IMR-90 (cell line): ENCODE results near the gene CFAP97D1. TPM values are rescaled to one million over a fixed set of nuclear protein-coding genes. Genes with fewer than 3 reads are reported as not detected.
A peak's percentile ranks its signal among the peaks of the same experiment; 100 is the strongest.

Experiments
- ATAC-seq: fragments of 200-7000 bp; cut with Tn5 transposase; 2 replicates; pipeline ENCODE4 v1.9.1; 2020; ENCODE audit warnings: low read depth, mild to moderate bottlenecking, moderate library complexity
- BruUV-seq: library from RNA; stranded (reverse); fragments of 400-500 nt; replicated peaks from 2 replicates; lab custom pipeline; 2021; lab: Mats Ljungman, UMichigan
- CTCF ChIA-PET: fragments of 300-600 bp; formaldehyde crosslinking; extraction: SDS; loops from one replicate; lab custom pipeline; 2021; ENCODE audit warnings: antibody characterized with exemption; lab: Yijun Ruan, JAX
- POLR2A ChIA-PET: fragments of 300-600 bp; sonication (Branson Sonifier 250); formaldehyde crosslinking; loops from one replicate; lab custom pipeline; 2022; ENCODE audit warnings: antibody characterized with exemption; ENCODE audit not compliant: unreplicated experiment; lab: Charles Lee
- DNase-seq: peaks from one replicate; pipeline ENCODE4 v3.0.0; 2013
- H2AFZ ChIP-seq: replicated peaks from 2 replicates; pipeline ENCODE3; 2013; ENCODE audit warnings: low read length, mild to moderate bottlenecking; ENCODE audit not compliant: poor library complexity
- H2AK5ac ChIP-seq: 2 replicates; pipeline ENCODE4 v1.6.1; 2013; ENCODE audit warnings: low read depth, low read length, inconsistent platforms
- H2AK9ac ChIP-seq: replicated peaks from 2 replicates; pipeline ENCODE3; 2013; ENCODE audit warnings: mild to moderate bottlenecking, low read depth, low read length, moderate library complexity; ENCODE audit not compliant: poor library complexity
- H2BK120ac ChIP-seq: 2 replicates; pipeline ENCODE4 v1.6.1; 2013; ENCODE audit warnings: low read depth, low read length, inconsistent platforms
- H2BK15ac ChIP-seq: 3 replicates; pipeline ENCODE4 v1.6.1; 2013; ENCODE audit warnings: low read depth, low read length, inconsistent platforms
- H2BK20ac ChIP-seq: 2 replicates; pipeline ENCODE4 v1.6.1; 2013; ENCODE audit warnings: low read depth, mild to moderate bottlenecking, inconsistent platforms, low read length, moderate library complexity
- H2BK5ac ChIP-seq: 2 replicates; pipeline ENCODE4 v1.6.1; 2013; ENCODE audit warnings: mild to moderate bottlenecking, low read depth, low read length, inconsistent platforms; ENCODE audit not compliant: poor library complexity, severe bottlenecking
- H3K14ac ChIP-seq: replicated peaks from 2 replicates; pipeline ENCODE4 v1.6.1; 2013; ENCODE audit warnings: low read depth, low read length, inconsistent platforms
- H3K18ac ChIP-seq: 2 replicates; pipeline ENCODE4 v1.6.1; 2013; ENCODE audit warnings: low read depth, low read length, control low read depth
- H3K23ac ChIP-seq: 2 replicates; pipeline ENCODE4 v1.6.1; 2013; ENCODE audit warnings: low read depth, low read length, inconsistent platforms
- H3K27ac ChIP-seq: 2 replicates; pipeline ENCODE4 v1.5.1; 2013; ENCODE audit warnings: mild to moderate bottlenecking, control low read depth, low read length; ENCODE audit not compliant: insufficient read depth
- H3K27me3 ChIP-seq: 2 replicates; pipeline ENCODE4 v1.6.1; 2013; ENCODE audit warnings: low read length; ENCODE audit not compliant: control insufficient read depth, insufficient read depth
- H3K36me3 ChIP-seq: 2 replicates; pipeline ENCODE4 v1.6.1; 2013; ENCODE audit warnings: low read length, mixed read lengths; ENCODE audit not compliant: control insufficient read depth, insufficient read depth
- H3K4ac ChIP-seq: 2 replicates; pipeline ENCODE4 v1.6.1; 2013; ENCODE audit warnings: low read depth, low read length, inconsistent platforms
- H3K4me1 ChIP-seq: 2 replicates; pipeline ENCODE4 v1.6.1; 2013; ENCODE audit warnings: low read length, mixed read lengths; ENCODE audit not compliant: control insufficient read depth, insufficient read depth
- H3K4me2 ChIP-seq: 2 replicates; pipeline ENCODE4 v1.6.1; 2013; ENCODE audit warnings: low read depth, mild to moderate bottlenecking, control low read depth, low read length, moderate library complexity
- H3K4me3 ChIP-seq: 2 replicates; pipeline ENCODE4 v1.5.1; 2013; ENCODE audit warnings: low read depth, mild to moderate bottlenecking, control low read depth, low read length, moderate library complexity; ENCODE audit not compliant: insufficient read depth
- H3K56ac ChIP-seq: 2 replicates; pipeline ENCODE4 v1.6.1; 2013; ENCODE audit warnings: low read length, inconsistent platforms; ENCODE audit not compliant: insufficient read depth; ENCODE audit errors: extremely low read depth
- H3K79me1 ChIP-seq, 2 experiments: 2 replicates each; pipeline ENCODE4 v1.6.1; 2013; ENCODE audit warnings: low read length in 2 of 2, inconsistent platforms in 1 of 2, low read depth in 1 of 2
- H3K9ac ChIP-seq: 2 replicates; pipeline ENCODE4 v1.6.1; 2013; ENCODE audit warnings: low read depth, low read length, control low read depth
- H3K9me1 ChIP-seq: 2 replicates; pipeline ENCODE4 v1.6.1; 2013; ENCODE audit warnings: low read length, inconsistent platforms; ENCODE audit not compliant: insufficient read depth
- H3K9me3 ChIP-seq: 2 replicates; pipeline ENCODE4 v1.6.1; 2013; ENCODE audit warnings: low read length; ENCODE audit not compliant: control insufficient read depth, insufficient read depth
- H4K20me1 ChIP-seq: 2 replicates; pipeline ENCODE4 v1.6.1; 2013; ENCODE audit warnings: low read length, inconsistent platforms; ENCODE audit not compliant: insufficient read depth
- H4K5ac ChIP-seq: 2 replicates; pipeline ENCODE4 v1.6.1; 2013; ENCODE audit warnings: mild to moderate bottlenecking, low read depth, low read length, control low read depth
- H4K8ac ChIP-seq, 2 experiments: 2 replicates each; pipeline ENCODE4 v1.6.1; 2013; ENCODE audit warnings: low read depth in 2 of 2, low read length in 2 of 2, control low read depth in 1 of 2, inconsistent platforms in 1 of 2
- H4K91ac ChIP-seq: 2 replicates; pipeline ENCODE4 v1.6.1; 2013; ENCODE audit warnings: low read depth, low read length, inconsistent platforms; ENCODE audit not compliant: insufficient read depth
- BHLHE40 ChIP-seq: fragments of 150-350 bp; IDR thresholded peaks from 2 replicates; pipeline ENCODE4 v1.6.1; 2016; ENCODE audit warnings: mild to moderate bottlenecking, low read depth, low read length
- CHD1 ChIP-seq: IDR thresholded peaks from 2 replicates; pipeline ENCODE4 v1.6.1; 2012; ENCODE audit warnings: low read depth, low read length, improper control_type of control experiment
- ELK1 ChIP-seq: fragments of 150-350 bp; IDR thresholded peaks from 2 replicates; pipeline ENCODE4 v1.6.1; 2016; ENCODE audit warnings: low read depth, mild to moderate bottlenecking, low read length, moderate library complexity, borderline replicate concordance
- FOS ChIP-seq: fragments of 150-350 bp; IDR thresholded peaks from 2 replicates; pipeline ENCODE4 v1.6.1; 2016; ENCODE audit warnings: low read depth, low read length
- MAFK ChIP-seq: IDR thresholded peaks from 2 replicates; pipeline ENCODE4 v1.6.1; 2012; ENCODE audit warnings: low read depth, low read length, improper control_type of control experiment
- MAZ ChIP-seq: IDR thresholded peaks from 2 replicates; pipeline ENCODE4 v1.6.1; 2012; ENCODE audit warnings: low read depth, mild to moderate bottlenecking, low read length, improper control_type of control experiment, moderate library complexity, borderline replicate concordance
- MXI1 ChIP-seq: IDR thresholded peaks from 2 replicates; pipeline ENCODE4 v1.6.1; 2012; ENCODE audit warnings: low read depth, mild to moderate bottlenecking, low read length, moderate library complexity, borderline replicate concordance
- NFE2L2 ChIP-seq: fragments of 150-350 bp; IDR thresholded peaks from 2 replicates; pipeline ENCODE4 v1.6.1; 2016; ENCODE audit warnings: low read depth, mild to moderate bottlenecking, low read length
- POLR2A ChIP-seq: IDR thresholded peaks from 2 replicates; pipeline ENCODE4 v1.6.1; 2012; ENCODE audit warnings: mild to moderate bottlenecking, low read depth, low read length
- RAD21 ChIP-seq: IDR thresholded peaks from 2 replicates; pipeline ENCODE4 v1.6.1; 2012; ENCODE audit warnings: low read length, improper control_type of control experiment
- RCOR1 ChIP-seq: IDR thresholded peaks from 2 replicates; pipeline ENCODE4 v1.6.1; 2012; ENCODE audit warnings: mild to moderate bottlenecking, low read length, improper control_type of control experiment; ENCODE audit not compliant: insufficient replicate concordance
- RFX5 ChIP-seq: IDR thresholded peaks from 2 replicates; pipeline ENCODE4 v1.8.0; 2012; ENCODE audit warnings: low read depth, mild to moderate bottlenecking, low read length, moderate library complexity
- SMC3 ChIP-seq: fragments of 150-350 bp; IDR thresholded peaks from 2 replicates; pipeline ENCODE4 v1.6.1; 2016; ENCODE audit warnings: low read depth, mild to moderate bottlenecking, antibody characterized with exemption, low read length, moderate library complexity
- WGBS, 2 experiments: methylation state at CpG; one replicate each; pipeline versions ENCODE4 v1.1.5 to v1.1.7; 2013; ENCODE audit warnings: missing lambda C conversion rate in 2 of 2; ENCODE audit not compliant: insufficient read length in 1 of 2; ENCODE audit errors: extremely low coverage in 2 of 2; 5-methylcytosine and 5-hydroxymethylcytosine counted together
- dilution Hi-C: fragments of 300-500 bp; cut with HindIII; formaldehyde crosslinking; loops from one replicate; pipeline ENCODE4 v1.14.3; 2018; ENCODE audit warnings: low sequenced_read_pairs; ENCODE audit not compliant: unreplicated experiment
- in situ Hi-C: fragments of 300-500 bp; cut with MboI; formaldehyde crosslinking; loops from 3 replicates; pipeline ENCODE4 v1.14.3; 2019; ENCODE audit warnings: low sequenced_read_pairs, inconsistent platforms, mixed read lengths
- intact Hi-C: fragments of 100-400 bp; cut with micrococcal nuclease; formaldehyde crosslinking; loops from 2 replicates; pipeline ENCODE4 v1.10.0; 2022
- polyA plus RNA-seq, 3 experiments: library from polyadenylated mRNA; depleted of rRNA; stranded (reverse); fragments of >200 nt; gene quantifications; 2 replicates each; pipeline ENCODE4 v1.2.3, GENCODE V29; 2012; ENCODE audit warnings: low replicate concordance in 1 of 3
- total RNA-seq: library from RNA; depleted of rRNA; stranded (reverse); fragments of >200 nt; gene quantifications from 2 replicates; pipeline ENCODE4 v1.2.3, GENCODE V29; 2012
- TF ChIP-seq, protein P1 (sequence below): conservative IDR thresholded peaks from 2 replicates; pipeline ENCODE4 v1.5.1; 2012; ENCODE audit warnings: mild to moderate bottlenecking, low read depth, low read length, improper control_type of control experiment
- TF ChIP-seq, protein P2 (sequence below): fragments of 150-350 bp; IDR thresholded peaks from 2 replicates; pipeline ENCODE4 v1.6.1; 2017; ENCODE audit warnings: mild to moderate bottlenecking, antibody characterized with exemption, low read length, low read depth

CFAP97D1 gene
- total and polyA plus RNA-seq, 2 of the 4 experiments (the other 2 are of a cell fraction): under 0.01 TPM; not detected in 1

GRCh38 chr17:43766413-43767052 is 13.7 kb upstream of the CFAP97D1 start:
- no peak overlapping the region for H3K18ac ChIP-seq
- no peak overlapping the region for H4K91ac ChIP-seq
- H2AK9ac ChIP-seq: peak overlapping the region; percentile 53
- H3K9ac ChIP-seq: no peak overlapping the region
- no peak overlapping the region for H3K14ac ChIP-seq
- H3K4me1 ChIP-seq: peaks cover 2% of the 10 kb centered on the region; the same call in 1 of the 2 replicates
- no peaks in the 10 kb centered on the region; the same call in 1 of the 2 replicates for H4K20me1 ChIP-seq
- no TSS peak for BruUV-seq
- no peaks in the 10 kb centered on the region for H3K9me1 ChIP-seq
- DNase-seq (peak; percentile 51), ATAC-seq (peak; percentile 56; the same call in 1 of the 2 replicates)
- no peak overlapping the region for H2BK5ac ChIP-seq
- H3K4ac ChIP-seq: no peak overlapping the region
- H2AK5ac ChIP-seq: no peak overlapping the region
- H3K56ac ChIP-seq: no peak overlapping the region
- WGBS, 2 experiments: 78% methylated on average over 3 of the region's 7 CpGs; no CpG with 5 or more reads in 1 of the 2 experiments
- H2BK120ac ChIP-seq: no peak overlapping the region
- H3K27ac ChIP-seq: no peak overlapping the region
- dilution Hi-C loops (no loop called here), intact Hi-C loops (no loop called here), in situ Hi-C loops (no loop called here)
- no peak overlapping the region for H2BK20ac ChIP-seq
- no peak overlapping the region for H3K4me3 ChIP-seq
- no peak overlapping the region for H3K23ac ChIP-seq
- no peak overlapping the region for H2BK15ac ChIP-seq
- peaks cover 0 to 3% of the 10 kb centered on the region in 2 experiments; a peak in 1 of 4 replicates for H3K79me1 ChIP-seq
- no peak overlapping the region for H3K4me2 ChIP-seq
- H2AFZ ChIP-seq: no peak overlapping the region
- peaks cover 22% of the 10 kb centered on the region for H3K36me3 ChIP-seq
- POLR2A ChIA-PET: interaction anchor here (0.6 kb wide), 1 partner anchor 11 kb away, joined by 3 read pairs; no protein-coding TSS in a partner anchor
- H3K9me3 ChIP-seq: no peaks in the 10 kb centered on the region
- no peak overlapping the region for H4K8ac ChIP-seq
- CTCF ChIA-PET: interaction anchor here (0.6 to 2.0 kb wide), 9 partner anchors 9 to 114 kb away, joined by 3 to 14 read pairs (median 4); partner anchors contain the start of genes CD300LG and MPP3
- no peaks in the 10 kb centered on the region for H3K27me3 ChIP-seq
- no peak overlapping the region for H4K5ac ChIP-seq
- TF ChIP-seq CHD1 (no peak), RFX5 (no peak), RCOR1 (no peak), SMC3 (peak; percentile 43; the same call in 1 of the 2 replicates), NFE2L2 (no peak), MAZ (no peak), POLR2A (no peak), RAD21 (peak; percentile 55), ELK1 (no peak), FOS (no peak), MAFK (no peak), BHLHE40 (no peak), MXI1 (no peak)
- TF ChIP-seq, protein P1, sequence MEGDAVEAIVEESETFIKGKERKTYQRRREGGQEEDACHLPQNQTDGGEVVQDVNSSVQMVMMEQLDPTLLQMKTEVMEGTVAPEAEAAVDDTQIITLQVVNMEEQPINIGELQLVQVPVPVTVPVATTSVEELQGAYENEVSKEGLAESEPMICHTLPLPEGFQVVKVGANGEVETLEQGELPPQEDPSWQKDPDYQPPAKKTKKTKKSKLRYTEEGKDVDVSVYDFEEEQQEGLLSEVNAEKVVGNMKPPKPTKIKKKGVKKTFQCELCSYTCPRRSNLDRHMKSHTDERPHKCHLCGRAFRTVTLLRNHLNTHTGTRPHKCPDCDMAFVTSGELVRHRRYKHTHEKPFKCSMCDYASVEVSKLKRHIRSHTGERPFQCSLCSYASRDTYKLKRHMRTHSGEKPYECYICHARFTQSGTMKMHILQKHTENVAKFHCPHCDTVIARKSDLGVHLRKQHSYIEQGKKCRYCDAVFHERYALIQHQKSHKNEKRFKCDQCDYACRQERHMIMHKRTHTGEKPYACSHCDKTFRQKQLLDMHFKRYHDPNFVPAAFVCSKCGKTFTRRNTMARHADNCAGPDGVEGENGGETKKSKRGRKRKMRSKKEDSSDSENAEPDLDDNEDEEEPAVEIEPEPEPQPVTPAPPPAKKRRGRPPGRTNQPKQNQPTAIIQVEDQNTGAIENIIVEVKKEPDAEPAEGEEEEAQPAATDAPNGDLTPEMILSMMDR: peak; percentile 75
- TF ChIP-seq, protein P2, sequence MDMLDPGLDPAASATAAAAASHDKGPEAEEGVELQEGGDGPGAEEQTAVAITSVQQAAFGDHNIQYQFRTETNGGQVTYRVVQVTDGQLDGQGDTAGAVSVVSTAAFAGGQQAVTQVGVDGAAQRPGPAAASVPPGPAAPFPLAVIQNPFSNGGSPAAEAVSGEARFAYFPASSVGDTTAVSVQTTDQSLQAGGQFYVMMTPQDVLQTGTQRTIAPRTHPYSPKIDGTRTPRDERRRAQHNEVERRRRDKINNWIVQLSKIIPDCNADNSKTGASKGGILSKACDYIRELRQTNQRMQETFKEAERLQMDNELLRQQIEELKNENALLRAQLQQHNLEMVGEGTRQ: no peak
